HG02571 (cell line): ENCODE data around the gene RNASET2.
A peak's percentile ranks its signal among the peaks of the same experiment; 100 is the strongest.

Experiments used
- ATAC-seq: cut with Tn5 transposase; IDR thresholded peaks from one replicate; pipeline ENCODE4 v1.9.1; 2021; ENCODE audit warnings: mild to moderate bottlenecking, moderate library complexity; ENCODE audit not compliant: unreplicated experiment

Gene RNASET2

GRCh38 chr6:166970091-166970490 is 13.7 kb upstream of the RNASET2 start:
- ATAC-seq = no peak

GRCh38 chr6:166969390-166970002 is 13.1 kb upstream of the RNASET2 start:
- no peak for ATAC-seq

- no peak for ATAC-seq
These were observed 9.9 kb upstream of the RNASET2 start for GRCh38 chr6:166966268-166966667.

DNA sequence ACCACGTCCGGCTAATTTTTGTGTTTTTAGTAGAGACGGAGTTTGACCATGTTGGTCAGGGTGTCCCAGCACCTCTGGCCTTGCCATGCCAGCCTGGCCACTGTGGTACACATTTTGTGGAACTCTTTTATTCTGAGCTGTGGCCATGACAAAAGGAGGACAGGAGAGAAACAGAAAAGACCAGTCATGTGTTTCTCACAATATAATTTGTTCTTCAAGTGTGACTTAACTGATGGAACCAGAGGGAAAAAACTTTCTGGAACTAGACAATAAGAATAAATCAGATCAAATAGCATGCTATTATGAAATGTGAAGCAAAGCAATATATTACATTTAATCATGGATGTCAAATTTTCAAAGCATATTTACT is 4.2 kb upstream of the RNASET2 start:
- no peak for ATAC-seq

DNA sequence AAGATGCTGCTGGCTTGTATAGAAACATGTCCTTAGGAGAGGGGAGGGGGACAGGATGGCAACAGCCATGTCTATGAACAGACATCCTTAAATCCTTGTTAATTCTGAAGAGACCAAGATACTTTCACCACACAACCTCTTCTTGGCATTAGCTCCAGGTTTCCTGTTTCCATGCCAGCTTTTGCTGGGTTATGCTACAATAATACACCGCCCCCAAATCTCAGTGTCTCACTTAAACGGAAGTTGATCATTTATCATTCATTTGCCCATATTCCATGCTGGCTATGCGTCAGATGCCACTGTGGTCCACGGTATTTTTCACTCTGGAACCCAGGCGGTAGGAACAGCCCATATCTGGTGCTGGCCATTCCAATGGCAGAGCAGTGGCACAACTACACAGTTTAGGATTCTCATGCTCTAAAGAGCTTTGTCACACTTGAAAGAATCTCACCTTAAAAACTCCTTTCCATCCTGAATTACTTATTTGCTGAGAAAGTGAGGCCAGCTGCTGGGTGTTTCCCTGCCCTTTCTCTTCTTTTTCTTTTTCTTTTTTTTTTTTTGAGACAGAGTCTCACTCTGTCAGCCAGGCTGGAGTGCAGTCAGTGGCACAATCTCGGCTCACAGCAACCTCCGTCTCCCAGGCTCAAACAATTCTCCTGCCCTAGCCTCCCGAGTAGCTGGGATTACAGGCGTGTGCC is 3.7 kb upstream of the RNASET2 start:
- no peak for ATAC-seq

DNA sequence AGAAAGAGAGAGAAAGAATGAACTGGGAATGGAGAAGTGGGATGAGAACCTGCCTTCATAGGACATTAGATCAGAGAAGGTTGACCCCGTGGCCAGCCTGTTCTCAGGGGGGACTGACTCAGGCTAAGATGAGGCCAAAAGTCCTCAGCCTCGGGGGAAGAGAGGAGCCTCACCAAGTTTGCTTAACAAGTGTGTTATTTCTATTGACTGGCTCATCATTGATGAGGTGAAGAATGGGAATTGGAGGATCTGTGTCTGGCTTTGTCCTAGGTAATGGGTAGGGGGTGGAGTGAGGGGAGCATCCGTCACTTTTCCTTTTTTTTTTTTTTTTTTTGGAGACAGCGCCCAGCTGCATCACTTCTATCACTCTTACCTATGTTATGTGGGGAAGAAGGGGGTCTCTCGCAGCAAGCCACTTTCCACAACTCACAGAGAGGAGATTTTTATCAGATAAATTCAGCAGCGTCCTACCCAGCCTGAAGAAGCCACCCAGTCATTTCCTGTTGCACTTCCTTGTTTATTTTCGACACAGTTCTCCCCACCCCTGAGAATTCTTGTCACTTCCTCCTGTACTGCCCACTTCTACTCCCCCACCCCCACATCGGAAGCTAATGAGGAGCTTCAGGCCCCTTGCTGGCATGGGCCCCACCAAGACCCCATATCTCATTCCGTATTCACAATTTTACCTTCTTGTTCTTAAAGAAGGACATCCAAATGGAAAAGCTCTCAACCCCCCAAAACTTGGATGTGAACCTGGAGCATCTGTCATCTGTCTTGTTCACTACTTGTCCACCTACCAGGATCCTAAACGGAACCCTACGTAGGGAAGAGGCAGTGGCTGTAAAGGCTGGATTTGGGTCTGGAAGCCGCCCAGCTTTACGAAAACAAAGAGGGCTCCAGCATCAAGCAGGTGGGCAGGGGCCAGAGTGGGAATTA is 2.8 kb upstream of the RNASET2 start:
- ATAC-seq = no peak

- no peak for ATAC-seq
These were observed 1.4 kb upstream of the RNASET2 start for GRCh38 chr6:166957805-166958076.

GRCh38 chr6:166957087-166957804 is 896 bp upstream of the RNASET2 start:
- peak; percentile 39 for ATAC-seq

- ATAC-seq = peak; percentile 3
These were observed 396 bp downstream of the RNASET2 start for GRCh38 chr6:166955865-166956443.

DNA sequence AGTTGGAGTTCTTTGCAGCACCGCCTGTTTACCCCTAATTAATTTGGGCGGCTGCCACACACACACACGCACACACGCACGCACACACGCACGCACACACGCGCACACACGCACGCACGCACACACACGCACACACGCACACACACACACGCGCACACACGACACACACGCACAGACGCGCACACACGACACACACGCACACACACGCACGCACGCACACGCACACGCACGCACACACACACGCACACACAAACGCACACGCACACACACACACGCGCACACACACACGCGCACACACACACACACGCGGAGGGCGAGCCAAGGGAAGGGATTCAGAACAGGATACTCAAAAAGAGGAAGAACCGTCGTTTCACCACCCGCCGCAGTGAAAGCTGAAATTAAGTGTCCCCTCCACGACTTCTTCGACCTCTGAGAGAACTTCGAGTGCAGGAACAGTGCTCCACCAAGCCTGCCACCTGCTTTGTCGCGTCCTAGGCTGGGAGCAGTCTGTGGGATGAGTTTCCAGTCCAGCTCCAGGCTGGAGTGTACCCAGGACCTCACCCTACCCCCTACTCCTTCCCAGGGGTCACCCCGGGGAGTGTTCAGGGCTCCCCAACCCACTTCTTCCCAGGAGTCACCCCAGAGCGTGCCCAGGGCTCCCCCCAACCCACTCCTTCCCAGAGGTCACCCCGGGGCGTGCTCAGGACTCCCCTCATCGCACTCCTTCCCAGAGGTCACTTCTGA is 1.1 kb downstream of the RNASET2 start:
- no peak for ATAC-seq

- no peak for ATAC-seq
These were observed 2.1 kb downstream of the RNASET2 start for GRCh38 chr6:166954118-166954713.

DNA sequence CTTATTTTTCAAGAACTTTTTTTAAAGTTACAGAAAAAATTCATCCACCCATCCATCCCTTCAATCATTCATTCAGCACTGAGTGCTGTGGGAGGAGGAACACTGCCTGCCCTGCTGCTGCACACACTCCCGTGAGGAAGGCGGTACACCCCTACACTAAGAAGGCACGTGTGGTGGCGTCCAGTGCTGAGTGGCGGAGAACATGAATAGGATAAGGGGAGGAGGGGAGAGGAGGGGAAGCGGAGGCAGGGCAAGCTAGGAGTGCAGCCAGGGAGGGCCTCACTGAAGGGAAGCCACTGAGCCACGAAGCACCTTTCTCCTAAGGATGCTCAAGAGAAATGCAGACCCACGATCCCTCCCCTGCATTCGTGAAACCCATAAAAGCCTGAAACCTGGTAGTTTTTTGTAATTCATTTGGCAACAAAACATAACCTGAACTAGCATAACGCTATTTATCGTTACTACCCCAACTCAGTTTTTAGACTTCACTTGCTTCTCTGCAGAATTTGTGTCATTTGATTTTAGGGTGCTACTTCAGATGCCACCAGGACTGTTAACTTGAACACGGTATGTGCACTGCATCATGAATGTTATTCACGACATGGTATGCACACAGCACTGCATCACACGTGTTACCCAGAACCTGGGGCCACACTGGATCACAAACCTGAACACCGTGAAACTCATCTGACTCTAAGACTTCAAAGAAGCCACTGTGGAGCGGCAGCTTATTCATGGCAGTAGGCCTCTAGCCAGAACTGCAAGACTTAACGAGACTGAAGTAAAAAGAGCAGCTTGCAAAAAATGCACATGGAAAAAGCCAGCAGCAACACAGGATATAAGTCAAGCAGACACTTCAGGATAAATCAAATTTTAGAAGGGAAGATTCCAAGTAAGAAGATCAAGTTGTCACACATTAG is 3.5 kb downstream of the RNASET2 start:
- ATAC-seq = no peak

DNA sequence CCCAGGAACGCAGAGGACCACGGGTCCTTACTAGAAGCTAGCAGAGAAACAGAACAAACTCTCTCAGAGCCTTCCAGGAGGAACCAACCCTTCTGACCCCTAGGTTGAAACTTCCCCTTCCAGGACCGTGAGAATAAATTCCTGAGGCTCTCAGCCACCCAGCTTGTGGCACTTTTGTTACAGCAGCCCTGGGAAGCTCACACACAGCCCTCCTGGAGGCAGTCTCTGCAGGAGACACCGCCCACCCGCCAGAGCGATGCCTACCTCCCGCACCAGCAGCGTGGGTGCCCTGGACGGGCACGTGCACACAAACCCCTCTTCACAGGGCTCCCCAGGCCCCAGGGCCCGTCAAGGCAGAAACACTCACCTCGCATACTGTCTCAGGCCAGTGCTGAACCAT is 4.2 kb downstream of the RNASET2 start:
- no peak for ATAC-seq

GRCh38 chr6:166951670-166952060 is 4.7 kb downstream of the RNASET2 start:
- ATAC-seq = no peak

GRCh38 chr6:166950892-166951669 is 5.3 kb downstream of the RNASET2 start:
- peak; percentile 83 for ATAC-seq

- ATAC-seq = peak; percentile 45
These were observed 5.9 kb downstream of the RNASET2 start for GRCh38 chr6:166950443-166950821.

DNA sequence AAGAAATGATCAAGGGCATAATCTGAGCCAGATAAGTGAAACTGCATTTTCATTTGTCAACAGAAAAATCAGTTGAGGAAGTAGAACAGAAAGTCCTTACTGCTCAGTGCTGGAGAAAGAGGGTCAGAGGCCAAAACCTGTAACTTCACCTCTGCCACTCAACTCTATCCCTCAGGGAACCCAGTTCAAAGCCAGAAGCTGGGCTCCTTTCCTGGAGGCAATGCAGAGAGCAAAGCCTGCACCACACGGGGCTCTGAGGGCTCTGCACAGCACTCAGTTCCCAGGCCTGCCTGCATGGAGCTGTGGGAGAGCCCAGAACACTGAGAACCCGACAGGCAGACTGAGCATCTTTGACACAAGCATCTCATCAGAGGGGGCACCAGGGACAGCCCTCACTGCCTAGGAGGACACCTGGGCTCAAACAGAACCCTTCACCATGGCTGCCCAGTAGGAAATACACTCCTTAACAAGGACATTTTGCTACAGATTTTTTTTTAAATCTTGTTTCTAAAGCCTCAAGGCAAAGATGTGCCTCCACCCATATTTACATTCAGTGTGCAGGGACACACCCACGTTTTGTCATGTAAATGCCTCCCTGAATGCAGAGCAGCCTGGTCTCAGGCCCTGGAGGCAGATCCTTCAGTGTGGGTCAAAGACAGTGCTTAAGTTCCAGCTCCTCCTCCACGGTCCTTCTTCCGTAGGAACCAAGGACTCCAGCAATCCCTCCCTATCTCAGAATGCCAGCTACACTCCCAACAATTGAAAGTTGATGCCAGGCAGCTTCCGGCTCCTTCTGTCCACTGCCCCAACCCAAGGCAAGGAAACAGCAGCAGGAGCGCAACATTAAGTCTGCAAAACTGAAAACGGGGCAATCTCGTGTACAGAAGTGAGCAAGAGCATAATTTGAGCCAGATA is 6.6 kb downstream of the RNASET2 start:
- ATAC-seq = peak; percentile 0
